GM12872 (cell line): ENCODE measurements around the gene DTNA.

ENCODE experiments used
- CTCF ChIP-seq: IDR thresholded peaks from 3 replicates; pipeline ENCODE4 v1.5.1; 2011; ENCODE audit warnings: low read depth, mild to moderate bottlenecking, low read length, moderate library complexity; ENCODE audit not compliant: insufficient read depth

Gene DTNA

DNA sequence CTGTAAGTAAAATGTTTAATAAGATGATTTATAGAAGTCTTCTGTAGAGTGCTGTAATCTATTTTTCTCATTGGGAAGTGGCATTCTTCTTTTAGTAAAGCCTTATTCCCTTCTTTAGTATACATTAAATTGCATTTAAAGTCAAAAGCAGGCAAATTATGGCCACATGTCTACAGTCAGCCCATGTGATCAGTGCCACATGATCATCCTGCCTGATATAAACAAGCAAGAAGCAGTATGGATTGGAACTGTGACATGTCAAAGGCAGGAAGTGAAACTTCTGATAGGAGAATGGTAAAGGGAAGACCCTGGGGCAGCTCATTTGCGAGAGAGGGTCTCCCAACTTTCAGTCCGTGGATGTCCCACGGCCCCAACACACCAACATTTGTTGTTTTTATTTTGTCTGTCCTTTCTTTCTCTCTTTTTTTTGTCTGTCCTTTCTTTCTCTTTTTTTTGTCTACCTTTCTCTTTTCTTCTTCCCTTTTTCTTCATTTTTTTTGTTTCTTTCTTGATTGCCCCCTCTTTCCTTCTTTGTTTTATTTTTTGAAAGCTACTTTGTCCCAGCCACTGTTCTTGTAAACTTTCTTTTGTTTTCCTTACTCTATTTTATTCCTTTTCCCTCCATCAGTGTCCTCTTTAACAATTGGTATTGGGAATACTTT lies 154.9 kb downstream of the DTNA start:
- TF ChIP-seq CTCF = no peak

DNA sequence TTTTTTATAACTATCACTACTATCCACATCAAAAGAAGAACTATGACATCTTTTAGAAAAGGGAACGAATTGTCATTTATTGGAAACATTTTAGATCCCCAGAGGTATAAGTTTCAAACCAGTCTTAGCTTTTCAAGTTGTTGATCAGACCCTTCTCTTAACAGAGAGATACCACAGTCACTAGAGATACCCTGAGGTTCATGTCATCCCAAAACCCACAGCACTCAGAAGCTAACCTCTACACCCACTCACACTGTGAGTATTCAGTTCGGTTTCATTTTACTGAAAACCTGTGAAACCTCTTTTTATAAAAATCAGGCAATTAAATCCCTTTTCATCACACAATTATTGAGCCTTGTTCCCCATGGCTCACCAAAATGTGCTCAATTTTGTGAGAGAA lies 156.2 kb downstream of the DTNA start:
- TF ChIP-seq CTCF = no peak

DNA sequence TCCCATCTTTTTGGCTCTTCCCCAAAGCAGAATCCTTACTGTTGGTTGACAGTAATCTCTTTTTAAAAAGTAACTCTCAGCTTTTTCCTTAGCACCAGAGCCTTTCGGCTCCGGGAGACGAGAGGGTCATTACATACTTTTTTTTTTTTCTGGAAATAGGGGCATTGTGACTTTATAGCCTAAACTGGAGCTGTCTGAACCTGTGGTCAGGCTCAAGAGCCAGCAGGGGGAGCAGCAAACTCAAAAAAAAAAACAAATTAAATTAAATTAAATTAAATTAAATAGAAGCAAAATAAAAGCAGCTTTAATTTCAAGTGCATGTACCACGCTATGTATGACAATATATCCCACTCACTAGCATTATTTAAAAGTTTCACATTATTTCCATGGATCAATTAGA lies 156.6 kb downstream of the DTNA start:
- TF ChIP-seq CTCF = peak; percentile 39; the same call in 1 of the 3 replicates

DNA sequence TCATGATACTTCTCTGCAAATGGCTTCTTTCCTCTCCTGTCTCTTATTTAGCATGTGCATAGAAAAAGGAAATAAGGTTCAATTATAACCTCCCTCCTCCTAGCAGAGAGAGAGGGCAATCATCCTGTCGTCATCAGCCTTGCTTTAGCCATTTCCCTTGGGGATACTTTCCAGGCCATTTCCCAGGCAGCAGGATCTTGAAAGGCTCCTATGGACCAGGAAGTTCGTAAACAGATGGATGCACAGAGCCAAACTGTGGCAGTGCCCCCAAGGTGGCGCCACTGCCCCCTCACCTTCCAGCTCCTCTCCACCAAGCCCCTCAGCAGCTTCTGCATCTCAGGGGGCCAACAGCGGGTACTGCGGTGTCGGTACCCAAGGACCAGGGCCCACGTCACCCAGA lies 157.4 kb downstream of the DTNA start:
- TF ChIP-seq CTCF = no peak

- TF ChIP-seq CTCF = no peak
Measured at GRCh38 chr18:34870555-34871310, 160.6 kb downstream of the DTNA start.

GRCh38 chr18:34871435-34871834 lies 161.3 kb downstream of the DTNA start:
- TF ChIP-seq CTCF = no peak

DNA sequence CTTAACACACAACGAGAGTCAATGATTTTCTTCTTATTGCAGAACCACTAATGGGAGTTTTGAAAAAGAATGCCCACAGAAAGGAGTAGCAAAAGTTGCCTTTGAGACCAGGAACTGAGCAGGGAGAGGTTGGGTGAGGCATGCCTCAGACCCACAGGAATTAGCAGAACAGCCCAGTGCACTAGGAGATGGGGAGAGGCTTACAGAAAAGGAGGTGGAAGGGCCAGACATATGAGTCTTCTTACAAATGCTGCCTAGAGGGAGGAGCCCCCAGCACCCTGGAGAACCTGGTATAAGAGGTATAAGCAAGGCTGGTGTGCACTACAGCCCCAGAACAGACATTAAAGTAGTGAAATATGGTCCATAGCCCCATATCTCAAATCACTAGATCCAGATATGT lies 162.0 kb downstream of the DTNA start:
- TF ChIP-seq CTCF = no peak
